GM06990 (cell line): ENCODE results near the gene MFAP3L.

Experiments
- DNase-seq: peaks from one replicate; pipeline ENCODE4 v3.0.0-alpha.2; 2011; ENCODE audit not compliant: insufficient read length; ENCODE audit errors: extremely low read depth
- H3K27me3 ChIP-seq: replicated peaks from 2 replicates; pipeline ENCODE4 v1.6.0; 2011; ENCODE audit warnings: low read length; ENCODE audit not compliant: control insufficient read depth, insufficient read depth
- H3K36me3 ChIP-seq: 2 replicates; pipeline ENCODE4 v1.5.1; 2011; ENCODE audit warnings: low read length; ENCODE audit not compliant: control insufficient read depth, insufficient read depth
- H3K4me3 ChIP-seq: replicated peaks from 2 replicates; pipeline ENCODE4 v1.5.1; 2011; ENCODE audit warnings: low read depth, mild to moderate bottlenecking, control low read depth, low read length
- CTCF ChIP-seq: IDR thresholded peaks from 2 replicates; pipeline ENCODE4 v1.5.1; 2011; ENCODE audit warnings: low read length, control low read depth, mild to moderate bottlenecking, inconsistent platforms; ENCODE audit not compliant: insufficient read depth, poor library complexity, severe bottlenecking

Gene MFAP3L

GRCh38 chr4:170026253-170027021, at the start of gene MFAP3L:
Gene MFAP3L (minus strand): TSS chr4:170026395. CDS start chr4:170005877, 20,518 bp downstream.
- peak; percentile 83 for DNase-seq
- H3K36me3 ChIP-seq = no peaks in the 10 kb centered on the region
- H3K27me3 ChIP-seq = no peaks in the 10 kb centered on the region; the same call in 1 of the 2 replicates
- TF ChIP-seq CTCF = no peak
- peak within 1 kb of the TSS; percentile 60 for H3K4me3 ChIP-seq

GRCh38 chr4:170071196-170071595, 45.0 kb upstream of the MFAP3L start:
- no peak overlapping the region for H3K4me3 ChIP-seq
- H3K36me3 ChIP-seq = no peaks in the 10 kb centered on the region
- H3K27me3 ChIP-seq = no peaks in the 10 kb centered on the region; the same call in 1 of the 2 replicates
- TF ChIP-seq CTCF = no peak
- DNase-seq = no peak

- no peak overlapping the region for H3K4me3 ChIP-seq
- H3K36me3 ChIP-seq = no peaks in the 10 kb centered on the region
Observed at GRCh38 chr4:170068438-170069128, 42.4 kb upstream of the MFAP3L start.

GRCh38 chr4:170059421-170059820, 33.2 kb upstream of the MFAP3L start:
- Histone ChIP-seq H3K4me3 (no peak overlapping the region), H3K36me3 (no peaks in the 10 kb centered on the region), H3K27me3 (no peaks in the 10 kb centered on the region)
- TF ChIP-seq CTCF = no peak
- no peak for DNase-seq

More at GRCh38 chr4:170068438-170069128, 42.4 kb upstream of the MFAP3L start:
- no peaks in the 10 kb centered on the region; the same call in 1 of the 2 replicates for H3K27me3 ChIP-seq
- DNase-seq = no peak
- no peak for TF ChIP-seq CTCF

- no peak for DNase-seq
- no peaks in the 10 kb centered on the region for H3K27me3 ChIP-seq
- no peak for TF ChIP-seq CTCF
- H3K4me3 ChIP-seq = no peak overlapping the region
- H3K36me3 ChIP-seq = no peaks in the 10 kb centered on the region
Observed at GRCh38 chr4:170058826-170059225, 32.6 kb upstream of the MFAP3L start.
